MCF 10A (cell line): ENCODE measurements around the gene GOLGB1. TPM values are rescaled to one million over a fixed set of nuclear protein-coding genes. Genes with fewer than 3 reads are reported as not detected.

Experiments
- BruUV-seq: library from RNA; stranded (reverse); fragments of 400-500 nt; replicated peaks from 2 replicates; lab custom pipeline; 2021; lab: Mats Ljungman, UMichigan
- CTCF ChIA-PET: fragments of 300-600 bp; sonication (Branson Sonifier 250); formaldehyde crosslinking; extraction: SDS; loops from one replicate; lab custom pipeline; 2021; ENCODE audit warnings: antibody characterized with exemption, inconsistent platforms; lab: Yijun Ruan, JAX
- POLR2A ChIA-PET: fragments of 300-600, 350-650 bp; sonication (Branson Sonifier 250); formaldehyde crosslinking; extraction: SDS; loops from one replicate; lab custom pipeline; 2020; ENCODE audit warnings: antibody characterized with exemption, inconsistent platforms; lab: Yijun Ruan, JAX
- DNase-seq: peaks from one replicate; pipeline ENCODE4 v3.0.0-alpha.2; 2018; ENCODE audit not compliant: unreplicated experiment
- H3K27ac Mint-ChIP-seq: one replicate; pipeline ENCODE4 v1.8.0; 2022; ENCODE audit warnings: mild to moderate bottlenecking, low read depth, mixed read lengths; ENCODE audit not compliant: unreplicated experiment
- H3K27me3 Mint-ChIP-seq: one replicate; pipeline ENCODE4 v1.8.0; 2022; ENCODE audit warnings: mixed read lengths; ENCODE audit not compliant: insufficient read depth, unreplicated experiment
- H3K36me3 Mint-ChIP-seq: one replicate; pipeline ENCODE4 v1.8.0; 2022; ENCODE audit warnings: mild to moderate bottlenecking, moderate library complexity, mixed read lengths; ENCODE audit not compliant: insufficient read depth, unreplicated experiment
- H3K4me1 Mint-ChIP-seq: one replicate; pipeline ENCODE4 v1.8.0; 2022; ENCODE audit warnings: mixed read lengths; ENCODE audit not compliant: insufficient read depth, unreplicated experiment
- H3K4me3 Mint-ChIP-seq: one replicate; pipeline ENCODE4 v1.8.0; 2022; ENCODE audit warnings: mild to moderate bottlenecking, moderate library complexity, mixed read lengths; ENCODE audit not compliant: unreplicated experiment
- H3K9me3 Mint-ChIP-seq: one replicate; pipeline ENCODE4 v1.8.0; 2022; ENCODE audit warnings: mixed read lengths; ENCODE audit not compliant: unreplicated experiment
- intact Hi-C: fragments of 100-400 bp; cut with micrococcal nuclease; formaldehyde crosslinking; loops from 2 replicates; pipeline ENCODE4 v1.14.1; 2022
- total RNA-seq: library from RNA; stranded (reverse); gene quantifications from 2 replicates; pipeline ENCODE4 v1.2.3, GENCODE V29; 2022
- TF ChIP-seq, protein P1 (sequence below): fragments of 200-600 bp; IDR thresholded peaks from one replicate; pipeline ENCODE4 v1.8.0; 2022; ENCODE audit warnings: antibody characterized with exemption, mild to moderate bottlenecking; ENCODE audit not compliant: unreplicated experiment

GOLGB1 gene
- total RNA-seq, 1 experiment from 2014 or later = 62.4 TPM

DNA sequence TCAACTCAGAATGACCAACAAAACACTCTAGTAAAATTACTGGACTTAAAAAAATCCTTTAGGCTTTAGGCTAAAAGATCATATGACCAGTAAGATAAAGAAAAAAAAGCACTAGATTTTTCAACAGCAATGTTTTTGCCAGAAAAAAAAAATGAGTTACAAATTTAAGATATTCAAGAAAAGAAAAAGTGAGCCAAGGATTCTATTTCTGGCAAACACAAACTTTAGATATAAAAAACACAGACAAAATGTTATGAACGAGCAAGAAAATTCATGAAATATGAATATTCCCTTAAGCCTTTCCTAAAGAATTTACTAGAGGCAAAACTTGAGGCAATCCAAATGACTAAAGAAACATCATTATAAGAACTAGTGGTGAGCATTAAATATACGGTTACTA lies 8.6 kb downstream of the GOLGB1 start:
- ChIA-PET POLR2A (no interaction called here), CTCF (no interaction called here)
- no peak overlapping the region for H3K4me3 Mint-ChIP-seq
- no peak for DNase-seq
- H3K9me3 Mint-ChIP-seq = no peaks in the 10 kb centered on the region
- TF ChIP-seq, protein P1, sequence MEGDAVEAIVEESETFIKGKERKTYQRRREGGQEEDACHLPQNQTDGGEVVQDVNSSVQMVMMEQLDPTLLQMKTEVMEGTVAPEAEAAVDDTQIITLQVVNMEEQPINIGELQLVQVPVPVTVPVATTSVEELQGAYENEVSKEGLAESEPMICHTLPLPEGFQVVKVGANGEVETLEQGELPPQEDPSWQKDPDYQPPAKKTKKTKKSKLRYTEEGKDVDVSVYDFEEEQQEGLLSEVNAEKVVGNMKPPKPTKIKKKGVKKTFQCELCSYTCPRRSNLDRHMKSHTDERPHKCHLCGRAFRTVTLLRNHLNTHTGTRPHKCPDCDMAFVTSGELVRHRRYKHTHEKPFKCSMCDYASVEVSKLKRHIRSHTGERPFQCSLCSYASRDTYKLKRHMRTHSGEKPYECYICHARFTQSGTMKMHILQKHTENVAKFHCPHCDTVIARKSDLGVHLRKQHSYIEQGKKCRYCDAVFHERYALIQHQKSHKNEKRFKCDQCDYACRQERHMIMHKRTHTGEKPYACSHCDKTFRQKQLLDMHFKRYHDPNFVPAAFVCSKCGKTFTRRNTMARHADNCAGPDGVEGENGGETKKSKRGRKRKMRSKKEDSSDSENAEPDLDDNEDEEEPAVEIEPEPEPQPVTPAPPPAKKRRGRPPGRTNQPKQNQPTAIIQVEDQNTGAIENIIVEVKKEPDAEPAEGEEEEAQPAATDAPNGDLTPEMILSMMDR = no peak
- intact Hi-C loops = no loop called here
- BruUV-seq = no TSS peak
- H3K27ac Mint-ChIP-seq = no peak overlapping the region
- H3K36me3 Mint-ChIP-seq = peaks cover 22% of the 10 kb centered on the region
- H3K27me3 Mint-ChIP-seq = no peaks in the 10 kb centered on the region
- H3K4me1 Mint-ChIP-seq = peaks cover 6% of the 10 kb centered on the region

DNA sequence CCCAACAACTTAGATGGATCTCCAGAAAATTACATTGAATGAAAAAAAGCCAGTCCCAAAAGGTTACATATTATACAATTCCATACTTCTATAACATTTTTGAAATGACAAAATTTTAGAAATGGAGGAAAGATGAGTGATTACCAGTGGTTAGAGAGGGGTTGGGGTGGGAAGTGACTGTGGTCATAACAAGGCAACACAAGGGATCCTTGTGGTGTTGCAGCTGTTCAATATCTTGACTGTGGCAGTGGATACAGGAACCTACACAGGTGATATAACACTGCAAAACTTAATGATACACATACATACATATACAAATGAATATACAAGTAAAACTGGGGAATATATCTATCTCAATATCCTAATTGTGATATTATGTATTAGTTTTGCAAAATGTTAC lies 9.6 kb downstream of the GOLGB1 start:
- intact Hi-C loops = no loop called here
- Mint-ChIP-seq H3K9me3 (no peaks in the 10 kb centered on the region), H3K4me3 (no peak overlapping the region), H3K36me3 (peaks cover 19% of the 10 kb centered on the region), H3K4me1 (peaks cover 9% of the 10 kb centered on the region), H3K27me3 (no peaks in the 10 kb centered on the region), H3K27ac (no peak overlapping the region)
- ChIA-PET CTCF (no interaction called here), POLR2A (interaction anchor here (1.0 to 1.9 kb wide), 2 partner anchors 8 to 10 kb away, joined by 8 to 10 read pairs; partner anchors contain the start of gene GOLGB1)
- no peak for DNase-seq
- no TSS peak for BruUV-seq
- TF ChIP-seq, protein P1 = no peak

DNA sequence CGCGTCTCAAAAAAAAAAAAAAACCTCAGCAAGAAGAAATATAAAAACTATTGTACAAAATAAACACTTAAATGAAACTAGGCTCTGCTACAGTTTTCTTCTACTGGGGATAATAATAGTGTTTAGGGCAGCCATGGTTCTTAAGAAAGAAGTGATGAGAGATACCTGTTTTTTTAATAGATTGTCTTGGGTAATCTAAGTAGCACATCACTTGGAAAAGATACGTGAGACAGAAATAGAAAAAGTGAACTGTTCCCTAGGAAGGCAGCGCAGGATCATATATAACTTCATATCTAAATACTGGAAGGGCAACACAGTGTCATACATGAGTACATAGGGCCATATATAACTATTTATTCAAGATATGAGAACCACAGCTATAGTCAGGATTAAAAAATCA lies 11.9 kb downstream of the GOLGB1 start:
- Mint-ChIP-seq H3K4me3 (no peak overlapping the region), H3K27ac (no peak overlapping the region), H3K36me3 (peaks cover 16% of the 10 kb centered on the region), H3K27me3 (no peaks in the 10 kb centered on the region), H3K4me1 (peaks cover 13% of the 10 kb centered on the region), H3K9me3 (no peaks in the 10 kb centered on the region)
- ChIA-PET CTCF (no interaction called here), POLR2A (no interaction called here)
- no peak for DNase-seq
- TF ChIP-seq, protein P1 = no peak
- intact Hi-C loops = no loop called here
- no TSS peak for BruUV-seq

DNA sequence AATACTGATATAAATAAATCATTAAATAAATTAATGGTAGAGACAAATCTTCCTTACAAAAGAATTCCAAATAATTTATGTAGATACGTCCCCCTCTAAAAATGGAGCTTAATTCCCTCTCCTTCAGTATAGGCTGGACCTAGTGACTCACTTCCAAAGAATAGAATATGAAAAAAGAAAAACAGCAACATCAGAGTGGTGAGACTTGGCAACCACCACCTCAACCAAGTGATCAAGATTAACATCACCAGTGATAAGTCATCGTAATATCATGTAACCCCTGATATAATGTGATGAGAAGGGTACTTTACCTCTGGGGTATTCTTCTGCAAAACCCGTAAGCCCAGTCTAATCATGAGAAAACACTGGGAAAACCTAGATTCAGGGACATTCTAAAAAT lies 13.4 kb downstream of the GOLGB1 start:
- Mint-ChIP-seq H3K9me3 (no peaks in the 10 kb centered on the region), H3K27ac (no peak overlapping the region), H3K36me3 (peaks cover 14% of the 10 kb centered on the region), H3K4me1 (peaks cover 22% of the 10 kb centered on the region), H3K4me3 (no peak overlapping the region), H3K27me3 (no peaks in the 10 kb centered on the region)
- TF ChIP-seq, protein P1 = no peak
- intact Hi-C loops = no loop called here
- ChIA-PET CTCF (interaction anchor here (0.6 kb wide), 1 partner anchor 11 kb away, joined by 3 read pairs; no protein-coding TSS in a partner anchor), POLR2A (interaction anchor here (1.3 to 9.7 kb wide), 3 partner anchors 9 to 14 kb away, joined by 5 to 124 read pairs (median 6); partner anchors contain the start of gene GOLGB1)
- no TSS peak for BruUV-seq
- DNase-seq = no peak
